PC-9 (cell line): ENCODE data around the gene INO80C. TPM values are rescaled to one million over a fixed set of nuclear protein-coding genes. Genes with fewer than 3 reads are reported as not detected.

Source experiments
- BruUV-seq: library from RNA; stranded (reverse); fragments of 400-500 nt; replicated peaks from 2 replicates; lab custom pipeline; 2021; lab: Mats Ljungman, UMichigan
- CTCF ChIA-PET: fragments of 300-600 bp; sonication (Branson Sonifier 250); formaldehyde crosslinking; loops from one replicate; lab custom pipeline; 2022; ENCODE audit warnings: antibody characterized with exemption; lab: Charles Lee
- POLR2A ChIA-PET: fragments of 300-600 bp; sonication (Branson Sonifier 250); formaldehyde crosslinking; loops from one replicate; lab custom pipeline; 2022; ENCODE audit warnings: antibody characterized with exemption; ENCODE audit not compliant: unreplicated experiment; lab: Charles Lee
- DNase-seq, 2 experiments: peaks; one replicate each; pipeline versions ENCODE4 v3.0.0 to v3.0.0-alpha.2; 2015 to 2022; ENCODE audit warnings: mixed read lengths in 1 of 2
- H2AFZ ChIP-seq: fragments of 200-600 bp; sonication (generic); 2 replicates; pipeline ENCODE4 v1.8.1; 2017; ENCODE audit warnings: antibody characterized with exemption
- H3F3A ChIP-seq: fragments of 200-600 bp; sonication (generic); 2 replicates; pipeline ENCODE4 v1.8.1; 2017; ENCODE audit warnings: antibody characterized with exemption, mild to moderate bottlenecking, low read depth; ENCODE audit not compliant: insufficient read depth
- H3K27ac ChIP-seq: fragments of 200-600 bp; sonication (generic); 2 replicates; pipeline ENCODE4 v1.6.1; 2016; ENCODE audit warnings: mixed run types
- H3K27me3 ChIP-seq: fragments of 200-600 bp; sonication (generic); 2 replicates; pipeline ENCODE4 v1.6.1; 2016; ENCODE audit warnings: low read depth, mixed run types; ENCODE audit not compliant: insufficient read depth
- H3K36me3 ChIP-seq: fragments of 200-600 bp; sonication (generic); 2 replicates; pipeline ENCODE4 v1.6.1; 2016; ENCODE audit warnings: low read depth, mixed run types
- H3K4me1 ChIP-seq: fragments of 200-600 bp; sonication (generic); replicated peaks from 2 replicates; pipeline ENCODE4 v1.6.1; 2016; ENCODE audit warnings: mixed run types; ENCODE audit not compliant: insufficient read depth
- H3K4me2 ChIP-seq: fragments of 200-600 bp; sonication (generic); 2 replicates; pipeline ENCODE4 v1.6.1; 2017; ENCODE audit warnings: mixed run types
- H3K4me3 ChIP-seq: fragments of 200-600 bp; sonication (generic); 2 replicates; pipeline ENCODE4 v1.6.1; 2016; ENCODE audit warnings: mixed run types
- H3K79me2 ChIP-seq: fragments of 200-600 bp; sonication (generic); 2 replicates; pipeline ENCODE4 v1.6.1; 2017; ENCODE audit warnings: low read depth, mixed run types
- H3K9me2 ChIP-seq: fragments of 200-600 bp; sonication (generic); 2 replicates; pipeline ENCODE4 v1.8.1; 2017; ENCODE audit warnings: mild to moderate bottlenecking; ENCODE audit not compliant: insufficient read depth
- H3K9me3 ChIP-seq: fragments of 200-600 bp; sonication (generic); 2 replicates; pipeline ENCODE4 v1.8.1; 2016; ENCODE audit warnings: low read depth; ENCODE audit not compliant: insufficient read depth
- H4K20me1 ChIP-seq: fragments of 200-600 bp; sonication (generic); 2 replicates; pipeline ENCODE4 v1.8.1; 2017; ENCODE audit not compliant: insufficient read depth
- EZH2 ChIP-seq: fragments of 200-600 bp; sonication (generic); IDR thresholded peaks from 2 replicates; pipeline ENCODE4 v1.8.0; 2017; ENCODE audit warnings: antibody characterized with exemption, low read depth
- intact Hi-C: fragments of 100-400 bp; cut with micrococcal nuclease; formaldehyde crosslinking; loops from one replicate; pipeline ENCODE4 v1.10.0; 2022; ENCODE audit not compliant: unreplicated experiment
- total RNA-seq: library from RNA; stranded (reverse); gene quantifications from 2 replicates; pipeline ENCODE4 v1.2.3, GENCODE V29; 2021
- TF ChIP-seq, protein P1 (sequence below): fragments of 200-600 bp; sonication (generic); conservative IDR thresholded peaks from 2 replicates; pipeline ENCODE4 v1.6.1; 2017; ENCODE audit warnings: mixed run types, antibody characterized with exemption, mild to moderate bottlenecking, moderate library complexity

INO80C gene
- total RNA-seq, 1 experiment from 2014 or later = 29.5 TPM

GRCh38 chr18:35515460-35516130 lies 17.8 kb upstream of the INO80C start:
- H3K9me3 ChIP-seq = no peaks in the 10 kb centered on the region
- H3K27ac ChIP-seq = no peak overlapping the region
- no TSS peak for BruUV-seq
- POLR2A ChIA-PET = no interaction called here
- no peak for DNase-seq
- H3K4me2 ChIP-seq = no peak overlapping the region
- TF ChIP-seq, protein P1, sequence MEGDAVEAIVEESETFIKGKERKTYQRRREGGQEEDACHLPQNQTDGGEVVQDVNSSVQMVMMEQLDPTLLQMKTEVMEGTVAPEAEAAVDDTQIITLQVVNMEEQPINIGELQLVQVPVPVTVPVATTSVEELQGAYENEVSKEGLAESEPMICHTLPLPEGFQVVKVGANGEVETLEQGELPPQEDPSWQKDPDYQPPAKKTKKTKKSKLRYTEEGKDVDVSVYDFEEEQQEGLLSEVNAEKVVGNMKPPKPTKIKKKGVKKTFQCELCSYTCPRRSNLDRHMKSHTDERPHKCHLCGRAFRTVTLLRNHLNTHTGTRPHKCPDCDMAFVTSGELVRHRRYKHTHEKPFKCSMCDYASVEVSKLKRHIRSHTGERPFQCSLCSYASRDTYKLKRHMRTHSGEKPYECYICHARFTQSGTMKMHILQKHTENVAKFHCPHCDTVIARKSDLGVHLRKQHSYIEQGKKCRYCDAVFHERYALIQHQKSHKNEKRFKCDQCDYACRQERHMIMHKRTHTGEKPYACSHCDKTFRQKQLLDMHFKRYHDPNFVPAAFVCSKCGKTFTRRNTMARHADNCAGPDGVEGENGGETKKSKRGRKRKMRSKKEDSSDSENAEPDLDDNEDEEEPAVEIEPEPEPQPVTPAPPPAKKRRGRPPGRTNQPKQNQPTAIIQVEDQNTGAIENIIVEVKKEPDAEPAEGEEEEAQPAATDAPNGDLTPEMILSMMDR = no peak
- TF ChIP-seq EZH2 = no peak
- no peak overlapping the region for H3K4me3 ChIP-seq
- H3K9me2 ChIP-seq = no peaks in the 10 kb centered on the region
- peaks cover 8% of the 10 kb centered on the region; the same call in 1 of the 2 replicates for H3K79me2 ChIP-seq
- H4K20me1 ChIP-seq = no peaks in the 10 kb centered on the region
- no peaks in the 10 kb centered on the region for H3K27me3 ChIP-seq
- intact Hi-C loops = no loop called here
- H3K36me3 ChIP-seq = no peaks in the 10 kb centered on the region
- no peak overlapping the region for H2AFZ ChIP-seq
- CTCF ChIA-PET = no interaction called here
- peaks cover 49% of the 10 kb centered on the region for H3K4me1 ChIP-seq
- H3F3A ChIP-seq = peaks cover 21% of the 10 kb centered on the region; the same call in 1 of the 2 replicates

DNA sequence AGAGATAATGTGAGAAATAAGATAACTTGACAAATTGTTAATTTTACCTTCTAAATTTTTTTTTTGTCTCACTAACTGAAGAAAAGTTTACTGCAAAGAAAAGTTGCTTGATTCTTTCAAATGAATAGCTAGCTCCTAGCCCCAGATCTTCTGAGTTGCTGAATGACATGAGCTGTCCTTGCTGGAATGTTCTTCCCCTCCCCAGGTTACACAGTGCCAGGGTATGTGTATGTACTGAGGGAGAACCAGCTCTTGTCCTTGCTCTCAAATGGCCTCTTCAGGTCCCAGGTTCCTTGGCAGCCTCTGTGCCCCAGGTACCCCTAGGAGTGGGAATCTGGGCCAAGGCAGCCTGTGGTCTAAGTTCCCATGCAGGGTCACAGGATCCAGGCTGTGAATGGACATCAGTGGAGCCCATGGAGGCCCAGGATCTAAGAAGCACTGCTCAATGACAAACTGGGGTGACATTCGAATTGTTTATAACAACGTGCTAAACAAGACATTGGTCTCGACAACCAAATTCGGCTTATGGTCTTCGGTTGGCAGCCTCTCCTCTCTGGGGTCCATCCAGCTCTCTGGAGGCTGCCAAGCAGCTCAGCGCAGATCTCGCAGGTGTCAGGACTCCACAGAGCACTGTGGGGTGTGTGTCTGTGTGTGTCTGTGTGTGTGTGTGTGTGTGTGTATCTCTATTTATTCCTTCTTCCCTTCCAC lies 17.1 kb upstream of the INO80C start:
- H3K4me2 ChIP-seq = no peak overlapping the region
- intact Hi-C loops = loop anchor here (5.0 kb wide), 1 partner anchor 38 kb away; no protein-coding TSS in a partner anchor
- no peak overlapping the region for H3K4me3 ChIP-seq
- peaks cover 8% of the 10 kb centered on the region; the same call in 1 of the 2 replicates for H3K79me2 ChIP-seq
- ChIA-PET CTCF (interaction anchor here (0.6 kb wide), 1 partner anchor 51 kb away, joined by 9 read pairs; no protein-coding TSS in a partner anchor), POLR2A (interaction anchor here (0.6 kb wide), 1 partner anchor 107 kb away, joined by 3 read pairs; no protein-coding TSS in a partner anchor)
- TF ChIP-seq EZH2 = no peak
- TF ChIP-seq, protein P1 = no peak
- H3K9me2 ChIP-seq = no peaks in the 10 kb centered on the region
- no peaks in the 10 kb centered on the region for H3K27me3 ChIP-seq
- H3K27ac ChIP-seq = peak overlapping the region; percentile 83; the same call in 1 of the 2 replicates
- no peak overlapping the region for H2AFZ ChIP-seq
- H3K9me3 ChIP-seq = no peaks in the 10 kb centered on the region
- BruUV-seq = no TSS peak
- H3K36me3 ChIP-seq = no peaks in the 10 kb centered on the region
- no peaks in the 10 kb centered on the region for H4K20me1 ChIP-seq
- peaks cover 55% of the 10 kb centered on the region for H3K4me1 ChIP-seq
- H3F3A ChIP-seq = peaks cover 25% of the 10 kb centered on the region; the same call in 1 of the 2 replicates
- no peak for DNase-seq

DNA sequence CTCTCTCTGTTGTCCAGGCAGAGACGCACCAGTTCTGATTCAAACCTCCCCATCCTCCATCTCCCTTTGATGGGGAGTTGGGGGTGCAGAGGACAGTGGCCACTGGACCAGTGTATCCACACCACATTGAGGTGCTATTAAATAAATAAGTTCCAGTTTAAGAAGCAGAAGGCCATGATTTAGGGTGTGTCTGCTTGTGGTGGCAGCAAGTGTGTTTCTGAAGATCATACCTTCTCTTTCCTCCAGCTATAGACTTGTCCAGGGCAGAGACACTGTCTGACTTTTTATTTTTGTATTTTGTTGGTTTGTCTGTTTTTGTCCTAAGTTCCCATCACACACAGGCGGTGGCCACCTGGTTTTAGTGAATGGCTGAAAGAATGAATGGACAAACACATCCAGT lies 16.5 kb upstream of the INO80C start:
- H3K36me3 ChIP-seq = no peaks in the 10 kb centered on the region
- H3K9me3 ChIP-seq = no peaks in the 10 kb centered on the region
- H3K4me3 ChIP-seq = no peak overlapping the region
- ChIA-PET POLR2A (interaction anchor here (0.6 to 1.0 kb wide), 2 partner anchors 11 to 106 kb away, joined by 3 to 7 read pairs; no protein-coding TSS in a partner anchor), CTCF (no interaction called here)
- DNase-seq = no peak
- H3K4me1 ChIP-seq = peaks cover 62% of the 10 kb centered on the region
- TF ChIP-seq, protein P1 = no peak
- TF ChIP-seq EZH2 = no peak
- H3F3A ChIP-seq = peaks cover 31% of the 10 kb centered on the region
- intact Hi-C loops = loop anchor here (5.0 kb wide), 1 partner anchor 37 kb away; no protein-coding TSS in a partner anchor
- H3K4me2 ChIP-seq = peak overlapping the region; percentile 48
- no peaks in the 10 kb centered on the region for H3K27me3 ChIP-seq
- no peak overlapping the region for H2AFZ ChIP-seq
- no peaks in the 10 kb centered on the region for H3K9me2 ChIP-seq
- BruUV-seq = no TSS peak
- H3K79me2 ChIP-seq = peaks cover 8% of the 10 kb centered on the region; the same call in 1 of the 2 replicates
- no peaks in the 10 kb centered on the region for H4K20me1 ChIP-seq
- H3K27ac ChIP-seq = peak overlapping the region; percentile 83
